GDM1 (cell line): Measurements from ENCODE around the gene NOTCH1.

Experiments
- DNase-seq: peaks from one replicate; lab custom pipeline; 2025; lab: John Stamatoyannopoulos, UW

The NOTCH1 gene

GRCh38 chr9:136465500-136466154, 80.2 kb downstream of the NOTCH1 start:
- no peak for DNase-seq

GRCh38 chr9:136464241-136464640, 81.6 kb downstream of the NOTCH1 start:
- no peak for DNase-seq

DNA sequence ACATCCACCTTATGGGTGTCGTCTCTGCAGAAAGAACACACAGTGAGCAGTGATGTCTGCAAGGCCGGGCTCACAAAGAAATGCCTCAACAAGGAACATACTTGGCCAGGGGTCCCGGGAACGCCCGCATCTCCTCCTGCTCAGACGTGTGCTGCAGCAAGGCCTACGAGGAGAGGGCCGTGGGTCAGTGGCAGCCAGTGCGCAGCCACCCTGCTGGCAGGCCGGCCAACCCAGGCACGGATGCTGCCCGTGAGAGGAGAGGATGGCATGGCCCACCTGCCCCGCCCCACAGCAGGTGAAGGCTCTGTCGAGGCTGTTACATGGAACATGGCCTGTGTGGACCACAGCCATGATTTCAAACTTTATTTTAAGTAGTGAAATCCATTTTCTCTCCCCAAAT, 82.3 kb downstream of the NOTCH1 start:
- DNase-seq: no peak

GRCh38 chr9:136462664-136463063, 83.2 kb downstream of the NOTCH1 start:
- no peak for DNase-seq

- no peak for DNase-seq
These were observed 85.0 kb downstream of the NOTCH1 start for GRCh38 chr9:136460772-136461325.

DNA sequence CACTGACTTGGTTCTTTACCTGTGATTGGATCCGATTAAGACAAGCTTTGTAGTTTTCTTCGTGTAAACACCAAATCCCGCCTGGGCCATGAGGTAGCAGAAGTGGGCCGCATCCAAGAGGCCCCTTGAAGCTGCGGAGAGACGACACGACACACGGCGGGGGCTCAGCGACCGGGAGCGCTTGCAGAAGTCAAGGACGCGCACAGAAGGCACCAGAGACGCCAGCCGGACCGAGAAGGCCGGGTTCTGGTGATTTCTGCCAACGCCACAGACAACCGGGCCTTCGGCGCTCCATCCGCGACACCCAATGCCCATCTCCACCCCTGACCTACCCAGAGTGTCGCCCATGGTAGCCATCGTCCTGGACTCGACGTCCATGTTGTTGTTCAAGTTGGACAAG, 86.4 kb downstream of the NOTCH1 start:
- no peak for DNase-seq

DNA sequence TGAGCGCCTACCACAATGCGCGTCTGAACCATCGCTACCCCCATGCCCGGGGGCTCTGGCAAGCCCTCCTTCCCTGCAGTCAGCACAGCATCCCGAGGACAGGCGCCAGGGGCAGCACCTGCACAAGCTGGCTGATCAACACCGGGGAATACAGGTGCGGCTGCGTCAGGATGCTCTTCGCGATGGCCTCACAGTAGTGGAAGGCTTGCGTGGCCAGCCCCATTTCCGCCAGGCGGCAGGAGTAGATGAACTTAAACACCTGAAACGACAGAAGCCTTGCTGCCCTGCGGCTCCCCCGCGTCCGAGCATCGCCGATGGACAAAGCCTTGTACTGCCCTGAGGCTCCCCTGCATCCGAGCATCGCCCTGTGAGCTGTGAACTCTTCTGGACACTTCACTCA, 88.5 kb downstream of the NOTCH1 start:
- DNase-seq: no peak

DNA sequence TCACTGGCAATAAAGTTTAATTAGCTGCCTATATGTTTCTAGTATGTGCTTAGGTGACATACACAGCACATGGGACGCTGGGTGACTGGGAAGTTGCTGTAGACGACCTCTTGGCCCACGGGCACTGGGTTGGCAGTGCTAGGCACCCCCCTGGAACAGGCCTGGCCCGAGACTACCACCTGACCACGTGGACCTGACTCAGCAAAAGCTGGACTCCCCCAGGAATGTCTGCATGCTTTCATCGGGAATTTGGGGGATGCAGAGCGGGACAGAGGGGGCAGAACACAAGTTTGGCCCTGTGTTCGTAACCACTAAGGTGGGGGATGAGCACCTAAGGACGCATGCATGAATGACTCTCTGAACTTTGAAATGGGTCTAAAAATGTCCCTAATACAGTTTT, 89.6 kb downstream of the NOTCH1 start:
- DNase-seq: no peak

DNA sequence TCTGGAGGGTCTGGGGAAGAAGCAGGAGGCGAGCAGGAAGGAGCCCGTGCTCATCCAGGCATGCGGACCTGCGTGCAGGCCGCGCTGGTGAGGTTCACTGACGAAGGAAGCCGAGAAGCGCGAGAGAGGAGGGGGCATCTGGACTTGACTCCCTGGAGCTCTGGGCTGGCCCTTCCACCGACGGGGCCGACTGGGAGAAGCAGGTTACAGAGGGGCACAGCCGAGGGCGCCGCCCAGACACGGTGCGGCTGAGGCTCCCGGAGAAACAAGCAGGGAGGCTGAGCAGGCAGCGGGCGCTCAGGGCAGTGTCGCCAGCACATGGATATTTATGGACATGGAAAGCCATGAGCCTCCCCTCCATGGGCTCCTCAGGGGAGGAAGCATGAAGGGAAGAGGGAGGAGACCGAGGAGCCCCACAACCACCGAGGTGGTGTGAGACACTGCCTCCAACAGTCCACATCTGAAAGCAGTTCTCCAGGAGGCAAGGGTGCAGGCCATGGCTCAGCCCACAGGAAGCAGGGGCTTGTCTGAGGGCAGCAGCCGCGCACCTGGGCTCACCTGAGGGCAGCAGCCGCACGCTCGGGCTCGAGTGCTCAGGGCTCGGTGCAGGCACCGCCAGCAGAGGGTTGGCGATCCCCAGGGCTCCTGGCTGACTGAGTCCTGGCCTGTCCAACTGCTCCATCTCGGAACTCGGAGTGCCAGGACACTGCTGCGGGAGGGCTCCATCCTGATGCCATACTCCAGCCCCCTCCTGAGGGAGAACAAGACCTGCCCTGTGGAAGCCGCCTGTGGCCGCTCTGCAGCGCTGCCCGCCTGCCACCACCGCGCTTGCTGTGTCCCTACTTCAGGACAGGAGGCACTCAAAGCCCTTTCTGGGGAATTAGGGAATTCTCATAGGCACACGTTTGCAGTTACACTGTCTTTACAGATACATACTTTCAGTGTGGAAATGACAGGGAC, 90.5 kb downstream of the NOTCH1 start:
- no peak for DNase-seq

GRCh38 chr9:136454026-136454796, 91.6 kb downstream of the NOTCH1 start:
- DNase-seq: no peak

DNA sequence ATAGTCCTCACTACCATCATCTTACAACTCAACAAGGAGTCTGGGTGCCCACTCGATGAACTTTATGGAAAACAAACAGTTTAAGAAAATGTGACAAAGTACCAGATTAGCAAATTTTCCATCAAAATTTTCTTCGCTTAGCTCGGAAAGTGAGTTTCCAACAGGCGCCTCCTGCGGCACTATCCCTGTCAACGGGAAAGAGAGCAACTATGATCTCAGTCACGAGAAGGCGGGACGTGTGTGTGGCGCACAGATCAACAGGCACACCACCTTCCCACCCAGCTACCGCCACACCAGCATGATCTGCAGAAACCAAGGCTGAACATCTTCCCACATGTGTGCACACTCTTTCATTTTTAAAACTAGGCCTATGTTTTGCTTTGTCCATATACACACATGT, 92.5 kb downstream of the NOTCH1 start:
- DNase-seq: no peak

GRCh38 chr9:136451221-136451877, 94.5 kb downstream of the NOTCH1 start:
- DNase-seq: no peak

GRCh38 chr9:136448655-136449054, 97.2 kb downstream of the NOTCH1 start:
- no peak for DNase-seq

DNA sequence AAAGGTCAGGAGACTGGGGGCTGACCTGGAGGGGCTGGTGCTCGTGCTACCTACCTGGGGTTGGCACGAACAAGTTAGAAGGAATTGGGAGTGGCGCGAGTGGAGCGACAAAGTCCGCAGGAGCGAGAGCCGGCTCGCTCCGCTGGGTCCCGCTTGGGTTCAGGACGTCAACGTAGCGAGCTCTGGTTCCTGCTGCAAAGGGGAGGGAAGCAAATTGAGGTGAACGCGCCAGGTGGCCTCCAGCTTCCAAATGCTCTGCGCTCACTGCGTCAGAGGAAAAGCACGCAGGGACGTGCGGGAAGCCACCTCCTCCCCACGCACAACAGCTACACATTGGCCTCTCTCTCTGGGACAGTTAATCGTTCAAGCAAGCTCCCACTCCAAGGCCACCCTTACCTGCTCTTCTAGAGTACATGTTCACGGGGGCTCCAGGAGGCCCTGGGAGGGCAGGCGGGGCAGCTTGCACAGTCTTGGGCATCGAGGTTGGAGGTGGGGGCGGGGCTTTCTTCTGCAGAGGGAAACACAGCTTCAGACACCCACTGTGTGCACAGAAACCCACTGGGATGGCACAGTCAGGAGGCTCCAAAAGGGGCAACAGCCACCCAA, 98.6 kb downstream of the NOTCH1 start:
- DNase-seq: no peak

DNA sequence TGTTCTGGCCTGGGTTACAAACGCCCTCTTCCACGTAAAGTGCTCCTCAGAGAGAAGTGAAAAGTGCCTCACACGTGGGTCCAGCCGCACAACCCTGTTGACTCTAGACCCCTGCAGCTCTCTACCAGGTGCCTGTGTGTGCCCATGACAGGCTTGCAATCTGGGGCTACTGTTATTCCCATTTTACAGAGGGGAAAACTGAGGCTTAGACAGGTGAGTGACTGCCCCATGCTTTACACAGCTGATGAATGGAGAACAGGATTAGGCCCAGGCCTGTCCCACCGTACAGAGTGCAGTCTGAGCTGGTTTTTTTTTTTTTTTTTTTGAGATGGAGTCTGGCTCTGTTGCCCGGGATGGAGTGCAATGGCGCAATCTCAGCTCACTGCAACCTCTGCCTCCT, 100.0 kb downstream of the NOTCH1 start:
- no peak for DNase-seq
